ENCODE results near the gene CNN3.

GRCh38 chr1:94895518-94895917 lies 31.4 kb downstream of the CNN3 start:
- TF ChIP-seq RAD21 (IDR thresholded peaks at IDR 0.05; ENCODE audit: low read length): no peak
- no peak for TF ChIP-seq SIN3A (IDR thresholded peaks at IDR 0.05; ENCODE audit: borderline replicate concordance, low read depth, low read length)
- no peak for TF ChIP-seq CTCF (IDR thresholded peaks at IDR 0.05)
- no peak for TF ChIP-seq EZH2phosphoT487 (IDR thresholded peaks at IDR 0.05; ENCODE audit: borderline replicate concordance, low read depth)
- TF ChIP-seq PBX3 (IDR thresholded peaks at IDR 0.05): no peak
- TF ChIP-seq SMC3 (IDR thresholded peaks at IDR 0.05; ENCODE audit: low read depth, low read length): no peak
- no peak for TF ChIP-seq ZBTB33 (IDR thresholded peaks at IDR 0.05; ENCODE audit: borderline replicate concordance, low read depth)
- TF ChIP-seq EP300 (IDR thresholded peaks at IDR 0.05; ENCODE audit: borderline replicate concordance in 1 of 2, low read depth in 1 of 2, low read length in 1 of 2): no peak
- no peak for TF ChIP-seq REST (IDR thresholded peaks at IDR 0.05; ENCODE audit: low read depth, low read length)
